Measurements from ENCODE around the gene DIS3L2.
A peak's percentile ranks its signal among the peaks of the same experiment; 100 is the strongest.
"Not testable (repeated sequence)": the region's sequence is repeated elsewhere in the genome, so short reads cannot be mapped to it uniquely, and the experiment has no call there.

The DIS3L2 gene

DNA sequence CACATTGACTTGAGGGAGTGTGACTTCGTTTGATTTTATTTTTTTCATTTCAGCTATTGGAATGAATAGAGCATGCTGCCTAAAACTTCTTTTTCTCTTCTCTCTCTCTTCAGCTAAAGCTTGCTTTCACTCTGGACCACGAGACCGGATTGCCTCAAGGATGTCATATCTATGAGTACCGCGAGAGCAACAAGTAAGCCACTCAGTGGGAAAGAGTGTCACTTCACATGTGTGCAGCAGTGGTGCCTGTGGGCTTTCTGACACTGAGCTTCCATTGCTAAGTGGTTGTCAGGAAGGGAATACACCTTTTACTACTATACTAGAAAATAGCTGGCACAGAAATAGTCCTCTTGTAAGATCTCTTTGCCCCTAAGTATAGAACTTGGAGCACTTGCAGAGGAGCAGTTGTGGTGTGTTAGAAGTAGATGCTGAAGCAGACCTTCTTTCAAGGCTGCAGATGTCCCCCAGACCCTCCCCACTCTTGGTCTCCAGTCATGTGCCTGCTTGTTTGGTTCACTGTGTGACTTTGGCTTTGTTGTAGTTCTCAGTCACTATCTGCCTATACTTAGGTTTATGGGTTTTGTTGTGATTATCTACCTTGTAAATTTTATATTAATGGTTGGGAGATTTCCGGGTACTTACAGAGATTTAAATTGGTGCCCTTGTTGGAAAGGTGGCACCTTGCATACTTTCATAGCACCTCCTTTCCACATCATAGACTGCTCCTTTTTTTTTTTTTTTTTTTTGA, 338.6 kb downstream of the DIS3L2 start:
- DNase-seq (ENCODE audit: low spot score), result no peak

DNA sequence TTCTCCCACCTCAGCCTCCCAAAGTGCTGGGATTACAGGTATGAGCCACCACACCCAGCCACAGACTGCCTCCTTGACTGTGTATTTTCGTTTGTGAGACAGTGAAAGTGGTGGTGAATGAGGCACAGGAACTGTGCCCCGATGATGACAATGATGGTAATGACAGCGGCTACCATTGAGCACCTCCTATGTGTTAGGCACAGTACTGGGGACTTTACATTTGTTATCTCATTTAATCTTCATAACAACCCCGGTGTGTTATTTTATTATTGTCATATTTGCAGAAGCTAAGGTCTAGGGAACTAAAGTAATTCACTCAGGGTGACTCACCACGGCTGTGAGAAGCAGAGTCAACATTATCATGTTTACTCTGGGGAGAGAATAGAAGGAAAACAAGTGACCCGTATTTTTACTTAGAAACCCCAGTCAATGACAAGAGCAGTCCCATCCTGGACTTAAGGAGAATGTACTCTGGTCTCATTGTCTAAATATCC, 339.4 kb downstream of the DIS3L2 start:
- no peak for DNase-seq (ENCODE audit: low spot score)

DNA sequence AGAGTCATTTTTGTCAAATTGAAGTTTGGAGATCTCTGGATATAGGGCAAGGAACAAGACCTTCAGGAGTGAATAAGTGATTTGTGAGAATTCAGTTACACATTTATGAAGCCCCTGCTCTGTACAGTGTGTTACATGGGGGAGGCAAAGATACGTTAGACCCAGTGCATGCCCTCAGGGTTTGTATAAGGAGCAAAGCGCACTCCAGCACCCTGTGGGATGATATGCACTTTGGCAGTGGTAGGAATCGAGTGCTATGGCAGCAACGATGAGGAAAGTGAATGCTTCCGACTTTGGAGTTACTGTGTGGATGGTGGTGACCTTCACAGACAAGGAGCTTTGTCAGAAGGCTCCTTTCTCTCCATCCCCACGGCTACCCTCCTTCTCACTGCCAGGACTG, 342.7 kb downstream of the DIS3L2 start:
- no peak for DNase-seq (ENCODE audit: low spot score)

DNA sequence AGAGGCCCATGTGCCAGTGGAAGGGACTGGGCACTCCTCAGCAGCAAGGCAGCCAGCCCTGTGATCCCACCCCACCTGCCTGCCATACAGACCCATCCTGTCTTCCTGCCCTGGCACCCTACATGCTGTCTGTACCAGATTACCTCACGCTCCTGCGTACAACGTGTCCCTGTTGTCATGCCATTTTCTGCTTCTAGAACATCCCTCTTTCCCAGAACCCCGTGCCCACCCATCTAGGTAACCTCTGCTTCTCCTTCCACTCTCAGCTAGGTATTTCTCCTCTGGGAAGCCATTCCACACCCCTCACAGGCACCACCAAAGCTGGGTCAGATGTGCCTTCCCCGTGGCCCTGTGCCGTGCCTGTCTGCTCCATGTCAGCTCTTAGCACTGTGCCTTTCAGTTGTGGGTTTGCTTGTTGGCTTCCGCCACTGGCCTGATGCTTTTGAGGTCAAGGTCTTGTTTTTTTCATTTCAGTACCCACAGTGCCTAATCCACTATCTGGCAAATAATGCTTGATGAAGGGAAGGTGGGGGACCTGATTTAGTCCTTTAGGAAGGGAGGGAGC, 345.3 kb downstream of the DIS3L2 start:
- DNase-seq (ENCODE audit: low spot score), result no peak

DNA sequence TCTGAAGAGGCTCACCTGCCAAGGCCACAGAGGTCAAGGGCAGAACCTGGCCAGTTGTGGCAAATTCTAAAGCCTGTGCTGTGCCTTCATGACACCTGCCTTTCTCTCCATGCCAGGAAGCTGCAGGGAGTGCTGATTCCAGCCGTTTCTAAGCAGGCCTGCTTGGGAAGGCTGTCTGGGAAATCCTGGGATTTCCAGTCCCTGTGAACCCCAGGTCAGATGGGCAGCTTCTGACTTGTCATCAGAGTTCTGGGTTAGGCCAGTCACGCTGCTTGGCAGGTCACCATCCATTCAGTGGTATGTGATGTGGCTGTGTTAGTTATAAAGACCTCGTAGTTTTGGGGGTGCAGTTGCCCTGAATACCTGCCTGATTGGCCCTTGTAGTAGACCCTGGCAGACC, 346.3 kb downstream of the DIS3L2 start:
- no peak for DNase-seq (ENCODE audit: low spot score)

DNA sequence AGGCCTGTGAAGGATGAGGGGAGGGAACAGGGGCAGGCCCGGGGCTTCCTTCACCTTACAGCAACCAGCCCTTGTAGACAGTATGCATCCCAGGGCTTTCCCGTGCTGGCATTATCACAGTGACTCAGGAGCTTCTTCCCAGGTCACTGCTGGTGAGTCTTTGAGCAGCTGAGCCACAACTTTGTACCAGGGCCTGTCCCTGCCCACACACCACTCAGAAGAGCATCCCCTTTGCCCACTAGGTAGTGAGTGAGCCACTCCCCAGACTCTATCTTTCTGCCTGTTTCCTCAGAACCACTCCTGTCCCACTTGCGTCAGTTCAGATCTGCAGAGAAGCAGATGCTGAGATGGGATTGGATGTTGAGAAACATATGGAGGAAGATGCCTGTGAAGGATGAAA, 347.5 kb downstream of the DIS3L2 start:
- no peak for DNase-seq (ENCODE audit: low spot score)

DNA sequence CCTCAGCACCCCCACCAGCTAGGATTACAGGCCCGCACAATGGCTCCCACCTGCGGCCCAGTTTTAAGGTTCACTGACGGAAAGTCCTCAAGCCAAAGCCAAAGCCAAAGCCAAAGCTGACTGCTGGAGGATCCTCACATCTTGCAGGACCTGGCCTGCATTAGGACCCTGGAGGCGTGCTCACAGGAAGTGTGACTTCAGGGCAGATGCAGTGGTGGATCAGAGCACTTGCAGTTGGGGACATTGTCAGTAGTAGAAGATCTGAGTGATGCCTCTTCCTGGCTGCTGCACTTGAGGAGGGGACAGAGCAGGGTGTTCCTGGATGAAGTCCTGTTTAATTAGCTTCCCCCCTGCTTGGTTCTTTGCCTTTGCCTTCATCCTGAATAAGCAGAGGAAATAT, 348.1 kb downstream of the DIS3L2 start:
- no peak for DNase-seq (ENCODE audit: low spot score)

DNA sequence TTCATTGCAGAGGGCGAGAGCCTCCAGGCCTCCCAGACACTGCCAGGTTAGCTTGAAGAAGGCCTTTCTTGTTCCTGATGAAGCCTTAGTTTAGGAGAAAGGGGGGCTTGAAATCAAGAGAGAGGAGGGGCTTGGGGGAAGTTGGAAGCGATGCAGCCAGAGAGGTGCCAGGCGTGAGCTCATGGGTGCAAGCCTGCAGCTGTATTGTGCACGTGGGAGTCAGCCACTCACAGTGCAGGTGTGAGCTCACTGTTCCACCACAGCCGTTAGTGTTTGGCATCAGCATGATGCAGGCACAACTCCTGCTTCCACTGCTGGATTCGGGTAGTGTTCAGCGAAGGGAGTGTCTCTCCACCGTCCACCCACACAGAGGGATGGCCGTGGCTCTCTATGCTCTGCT, 348.6 kb downstream of the DIS3L2 start:
- DNase-seq (ENCODE audit: low spot score), result no peak

DNA sequence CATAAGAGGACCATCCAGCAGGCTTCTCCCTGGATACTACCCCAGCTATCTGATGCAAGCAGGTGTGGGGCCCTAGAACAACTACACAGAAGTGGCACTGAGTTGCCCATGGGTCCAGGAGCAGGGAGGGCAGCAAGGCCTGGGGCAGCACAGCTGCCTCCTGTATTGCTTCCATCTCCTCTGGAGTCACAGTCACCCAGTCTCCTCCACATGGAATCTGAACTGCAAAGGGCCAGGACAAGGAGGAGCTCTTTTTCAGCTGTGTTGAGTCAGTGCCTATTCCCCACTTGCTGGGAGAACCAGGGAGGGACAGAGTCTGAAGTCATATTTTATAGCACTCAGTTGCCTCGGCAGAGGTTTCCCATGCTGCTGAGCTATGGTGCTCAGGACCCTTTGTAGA, 349.2 kb downstream of the DIS3L2 start:
- DNase-seq (ENCODE audit: low spot score), result no peak

DNA sequence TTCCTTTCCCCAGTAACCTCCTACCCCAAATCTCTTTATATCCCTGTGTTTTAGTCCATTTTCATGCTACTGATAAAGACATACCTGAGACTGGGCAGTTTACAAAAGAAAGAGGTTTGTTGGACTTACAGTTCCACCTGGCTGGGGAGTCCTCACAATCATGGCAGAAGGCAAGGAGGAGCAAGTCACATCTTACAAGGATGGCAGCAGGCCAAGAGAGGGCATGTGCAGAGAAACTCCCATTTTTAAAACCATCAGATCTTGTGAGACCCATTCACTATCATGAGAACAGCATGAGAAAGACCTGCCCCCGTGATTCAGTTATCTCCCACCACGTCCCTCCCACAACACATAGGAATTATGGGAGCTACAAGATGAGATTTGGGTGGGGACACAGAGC, 352.1 kb downstream of the DIS3L2 start:
- not testable (repeated sequence) for DNase-seq (ENCODE audit: low spot score)

DNA sequence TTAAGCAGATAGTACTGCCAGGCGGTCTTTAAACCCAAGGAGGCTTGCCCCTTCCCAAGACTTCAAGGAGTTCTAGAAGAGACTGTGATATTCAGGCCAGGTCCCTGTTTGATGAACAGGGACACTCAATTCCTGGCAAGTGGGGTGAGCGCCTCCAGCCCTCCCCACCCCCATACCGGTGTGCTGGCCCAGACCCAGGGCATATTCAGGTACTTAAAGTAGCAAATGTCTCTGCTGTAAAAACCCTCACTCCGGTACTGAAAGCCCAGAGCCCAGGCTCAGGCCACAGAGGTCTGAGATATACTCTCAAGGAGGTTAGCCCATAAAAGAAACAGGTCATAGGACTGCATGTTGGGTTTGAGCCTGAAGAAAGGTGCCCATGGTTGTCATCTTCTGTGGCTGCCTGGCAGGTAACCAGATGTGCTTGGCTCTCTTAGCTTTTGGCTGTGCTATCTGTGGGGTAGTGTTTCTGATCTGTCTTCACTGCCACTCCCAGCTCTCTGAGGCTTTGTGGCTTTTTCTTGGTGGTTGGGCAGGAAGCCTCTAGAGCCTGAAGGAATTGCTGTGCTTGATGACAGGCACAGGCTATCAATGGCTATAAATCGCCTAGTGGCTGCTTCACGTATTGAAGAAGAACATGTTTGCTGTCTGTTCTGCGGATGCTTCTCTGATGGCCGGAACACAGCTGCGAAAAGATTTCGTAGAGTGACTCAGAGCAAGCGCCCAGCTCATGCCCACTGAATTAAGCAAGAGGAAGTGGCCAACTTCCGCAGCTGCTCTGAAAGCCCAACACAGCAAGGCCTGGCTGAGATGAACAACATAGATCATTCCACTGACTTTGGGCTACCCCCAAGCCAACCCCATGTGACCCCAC, 353.8 kb downstream of the DIS3L2 start:
- peak; percentile 4 for DNase-seq (ENCODE audit: low spot score)

DNA sequence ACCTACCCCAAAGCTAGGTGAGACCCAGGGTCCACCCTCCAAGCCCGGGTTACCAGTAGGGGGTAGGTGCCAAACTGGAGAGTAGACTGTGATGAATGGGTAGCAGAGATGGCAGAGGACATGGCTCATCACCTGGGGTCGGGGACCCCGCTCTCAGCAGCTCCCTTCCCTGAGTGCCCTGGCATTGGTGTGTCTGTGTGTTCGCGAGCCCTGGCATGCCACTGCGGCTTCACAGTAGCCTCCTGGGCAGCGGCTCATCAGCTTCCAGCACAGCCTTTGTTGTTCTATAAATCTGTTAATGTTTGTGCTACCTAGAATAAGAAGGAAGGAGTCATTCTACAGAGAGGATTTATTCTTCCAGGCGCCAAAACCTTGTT, 354.4 kb downstream of the DIS3L2 start:
- DNase-seq (ENCODE audit: low spot score), result no peak

DNA sequence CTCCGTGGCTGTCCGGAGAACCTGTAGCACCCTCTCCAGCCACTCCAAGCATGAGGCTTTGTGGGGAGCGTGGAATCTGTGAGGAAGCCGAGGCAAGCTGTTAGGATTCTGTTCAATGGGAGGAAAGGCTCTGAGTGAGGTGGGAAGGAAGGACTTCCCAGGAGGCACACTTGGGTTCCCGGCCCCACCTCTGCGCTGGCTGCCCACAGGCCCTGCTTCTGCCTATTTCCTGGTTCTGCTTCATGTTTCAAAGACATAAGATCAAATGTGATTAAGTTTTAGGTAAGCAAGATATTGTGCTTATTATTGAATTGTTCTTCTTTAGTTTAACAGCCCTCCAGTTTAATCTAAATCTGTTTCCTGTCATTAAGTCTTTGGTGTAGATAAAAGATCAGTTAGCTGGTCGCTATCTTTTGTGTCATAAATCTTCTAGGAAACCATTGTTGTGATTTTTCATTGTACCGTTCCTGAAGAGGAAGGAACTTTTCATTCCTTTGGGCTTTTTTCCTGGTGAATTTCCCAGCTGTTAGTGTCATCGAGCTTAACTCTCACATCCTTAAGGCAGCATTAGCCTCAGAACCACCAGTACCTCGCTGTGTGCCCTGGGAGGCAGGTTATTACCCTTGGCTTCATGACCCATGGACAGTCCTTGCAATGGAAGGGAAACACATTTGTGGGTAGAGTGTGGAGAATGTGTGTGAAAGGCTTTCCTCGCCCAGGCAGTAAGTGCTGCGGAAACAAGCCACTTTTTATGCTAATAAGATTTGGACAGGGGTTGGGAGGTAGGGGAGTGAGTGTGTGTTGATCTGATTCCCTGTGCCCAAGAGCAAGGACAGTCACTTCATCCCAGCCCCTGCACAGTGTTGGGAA, 355.2 kb downstream of the DIS3L2 start:
- no peak for DNase-seq (ENCODE audit: low spot score)

DNA sequence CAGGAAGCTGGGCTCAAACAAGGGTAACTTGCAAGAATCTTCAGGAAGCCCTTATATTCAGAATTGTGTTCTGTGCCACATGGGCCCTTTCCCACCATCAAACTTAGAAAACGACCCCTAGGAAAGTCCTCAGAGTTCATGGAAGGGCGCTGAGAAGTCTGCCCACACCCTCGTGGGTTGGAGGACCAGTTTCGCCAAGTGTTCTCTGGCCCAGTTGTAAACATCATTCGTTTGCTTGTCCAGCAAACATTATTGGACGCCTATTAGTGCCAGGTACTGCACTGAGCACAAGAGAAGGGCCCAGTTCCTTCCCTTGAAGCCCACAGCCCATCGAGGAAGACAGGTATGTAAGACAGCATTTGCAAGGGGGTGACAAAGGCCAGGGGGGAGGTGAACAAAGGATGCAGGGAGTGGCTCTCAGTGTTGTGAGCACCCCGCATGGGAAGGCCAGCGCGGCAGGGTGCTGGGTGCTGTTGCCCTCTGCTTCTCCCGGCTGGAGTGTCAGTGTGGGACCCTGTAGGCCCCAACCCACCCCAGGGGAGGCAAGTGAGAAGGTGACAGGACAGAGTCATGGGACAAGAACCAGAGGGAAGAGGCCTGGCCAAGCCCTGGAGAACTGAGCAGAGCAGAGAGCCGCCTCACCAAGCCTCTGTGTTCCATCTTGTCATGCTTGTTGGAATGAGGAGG, 356.8 kb downstream of the DIS3L2 start:
- DNase-seq (ENCODE audit: low spot score), result no peak

DNA sequence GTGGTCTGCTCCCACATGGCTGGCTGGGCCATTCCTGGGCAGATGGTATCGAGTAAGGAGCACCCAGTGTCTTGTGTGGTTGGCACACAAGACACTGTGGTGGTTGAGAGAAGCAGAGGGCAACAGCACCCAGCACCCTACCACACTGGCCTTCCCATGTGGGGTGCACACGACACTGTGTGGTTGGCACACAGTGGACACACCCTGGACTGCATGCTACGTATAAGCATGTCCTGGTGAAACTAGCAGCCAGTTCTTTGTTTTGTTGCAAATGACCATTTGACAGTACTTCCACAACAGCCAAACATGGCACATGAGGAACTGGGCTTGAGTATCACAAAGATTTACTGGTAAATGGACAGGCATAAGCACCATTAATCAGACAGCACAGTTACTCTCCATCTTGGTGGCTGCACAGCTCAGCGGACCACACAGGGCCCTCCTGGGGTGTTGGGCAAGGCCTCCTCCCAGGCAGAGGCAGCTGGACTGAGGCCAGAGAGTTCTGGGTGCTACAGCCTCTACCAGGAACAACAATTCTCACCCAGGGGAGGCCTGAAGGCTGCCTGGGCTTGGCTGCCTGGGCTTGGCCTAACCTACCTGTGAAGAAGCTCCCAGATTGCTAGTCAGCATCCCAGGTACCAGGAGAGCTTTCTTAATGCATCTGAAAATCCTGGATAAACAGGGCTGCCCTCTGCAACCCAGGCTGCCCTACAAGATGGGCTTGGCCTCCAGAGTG, 357.7 kb downstream of the DIS3L2 start:
- peak; percentile 24 for DNase-seq (ENCODE audit: low spot score)

DNA sequence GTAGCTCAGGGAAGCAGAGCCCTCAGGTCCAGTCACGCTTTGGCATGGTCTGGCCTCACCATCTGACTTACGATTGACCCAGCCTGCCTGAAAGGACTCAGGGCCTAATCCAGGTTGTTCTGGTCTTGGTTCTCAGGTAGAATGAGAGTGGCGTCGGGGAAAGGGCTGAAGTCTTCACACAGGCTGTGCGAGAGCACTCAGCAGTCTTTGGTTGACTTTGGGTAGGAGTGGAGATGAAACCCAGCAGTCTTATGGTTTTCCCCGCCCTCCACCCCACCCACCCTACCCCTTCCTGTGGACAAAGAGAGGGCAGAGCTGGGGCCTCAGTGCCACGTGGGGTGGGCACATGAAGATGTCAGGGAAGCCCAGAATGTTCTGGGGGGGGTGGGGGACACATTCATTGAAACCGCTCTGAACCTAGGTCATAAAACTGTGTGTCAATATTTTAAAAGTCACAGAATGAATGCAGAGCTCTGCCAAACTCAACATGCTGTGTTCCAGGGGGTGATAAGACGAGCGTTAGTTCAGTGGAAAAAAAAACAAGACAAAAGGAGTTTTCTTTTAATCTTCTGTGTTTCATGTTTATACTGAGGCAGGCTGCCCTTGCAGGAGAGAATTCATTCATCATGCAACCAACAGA, 358.4 kb downstream of the DIS3L2 start:
- peak; percentile 44 for DNase-seq (ENCODE audit: low spot score)

DNA sequence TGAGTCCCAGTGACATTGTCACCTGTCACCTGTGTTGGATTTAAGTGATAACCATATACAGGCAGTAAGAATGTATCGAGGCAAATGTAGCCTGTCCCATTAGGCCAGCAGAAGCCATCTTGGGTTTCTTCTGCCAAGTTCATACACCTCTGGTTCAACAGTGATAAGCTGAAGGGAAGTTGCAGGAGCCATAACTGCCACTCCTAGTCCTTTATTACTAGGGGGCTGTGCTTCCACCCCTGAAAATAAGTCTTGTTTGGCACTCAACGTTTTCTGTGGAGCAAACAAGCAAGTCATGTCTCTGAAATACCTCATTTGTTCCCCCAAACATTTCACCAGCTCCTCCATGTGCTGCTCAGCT, 358.9 kb downstream of the DIS3L2 start:
- DNase-seq (ENCODE audit: low spot score), result peak; percentile 58

DNA sequence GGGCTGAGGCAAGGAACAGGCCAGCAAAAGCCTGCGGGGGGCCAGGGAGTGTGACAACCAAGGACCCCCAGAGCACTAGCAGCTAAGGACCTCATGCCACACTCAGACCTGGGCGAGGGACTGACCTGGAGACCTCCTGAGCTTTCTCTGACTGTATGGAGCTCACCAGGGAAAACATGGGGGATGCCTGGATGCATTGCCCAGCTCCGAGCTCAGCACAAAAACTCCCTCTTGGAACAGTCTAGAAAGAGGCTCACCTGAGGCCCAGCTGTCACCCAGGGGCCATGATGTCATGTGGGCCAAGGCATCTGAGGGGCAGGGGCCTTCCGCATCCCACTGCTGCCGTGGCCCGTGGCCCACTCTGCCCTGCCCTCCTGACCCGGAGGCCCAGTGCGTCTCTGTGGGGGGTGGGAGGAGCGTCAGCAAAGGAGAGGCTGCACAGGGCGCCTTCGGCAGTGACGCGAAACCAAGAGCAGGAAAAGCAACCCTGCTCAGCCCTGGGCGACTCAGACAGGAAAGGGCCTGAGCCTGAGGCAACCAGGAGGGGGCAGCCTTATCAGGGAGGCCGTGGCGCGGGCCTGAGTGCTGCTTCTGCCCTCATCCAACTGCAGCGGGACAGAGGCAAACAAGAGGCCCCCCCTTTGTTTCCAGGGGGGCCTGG, 359.8 kb downstream of the DIS3L2 start:
- no peak for DNase-seq (ENCODE audit: low spot score)

DNA sequence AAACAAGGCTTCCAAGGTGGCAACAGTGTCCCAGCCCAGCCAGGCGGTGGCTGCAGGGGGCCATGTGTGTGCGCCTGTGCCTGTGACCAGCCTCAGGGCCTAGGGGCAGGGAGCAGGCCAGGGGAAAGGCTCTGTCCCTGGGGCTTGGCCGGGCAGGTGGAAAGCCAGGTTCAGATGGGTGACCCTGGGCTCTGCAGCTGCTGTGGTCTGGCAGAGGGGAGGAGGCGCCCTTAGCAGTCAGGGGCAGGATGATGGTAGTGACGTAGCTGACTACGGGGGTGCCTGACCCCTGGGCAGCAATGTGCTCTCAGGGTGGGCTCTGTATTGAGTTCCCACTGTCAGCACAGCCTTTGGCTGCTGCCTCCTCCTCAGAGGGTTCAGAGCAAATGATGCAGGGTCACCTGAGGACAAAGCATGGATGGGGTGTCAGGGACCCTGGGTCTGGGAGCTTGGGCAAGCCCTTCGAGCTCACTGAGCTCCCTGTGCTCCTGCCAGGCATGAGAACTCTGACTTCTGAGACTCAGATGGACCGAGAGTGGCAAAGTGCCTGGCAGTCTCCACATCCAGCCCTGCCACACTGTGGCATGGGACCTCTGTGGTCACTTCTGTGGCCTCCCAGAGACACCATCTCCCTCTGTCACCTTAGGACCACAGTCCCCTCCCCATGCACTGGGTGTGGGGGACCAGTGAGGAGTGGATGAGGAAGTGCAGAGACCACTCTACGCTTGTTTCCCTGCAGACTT, 360.5 kb downstream of the DIS3L2 start:
- DNase-seq (ENCODE audit: low spot score), result no peak

Data from hematopoietic multipotent progenitor cell treated with erythropoietin and hydrocortisone succinate and interleukin-3 and kit ligand, for 15 days (in vitro differentiated cells).